HG03135 (cell line): ENCODE data around the gene KCNIP4.

Experiments
- ATAC-seq: cut with Tn5 transposase; IDR thresholded peaks from one replicate; pipeline ENCODE4 v1.9.1; 2021; ENCODE audit warnings: mild to moderate bottlenecking, moderate library complexity; ENCODE audit not compliant: unreplicated experiment

The KCNIP4 gene

DNA sequence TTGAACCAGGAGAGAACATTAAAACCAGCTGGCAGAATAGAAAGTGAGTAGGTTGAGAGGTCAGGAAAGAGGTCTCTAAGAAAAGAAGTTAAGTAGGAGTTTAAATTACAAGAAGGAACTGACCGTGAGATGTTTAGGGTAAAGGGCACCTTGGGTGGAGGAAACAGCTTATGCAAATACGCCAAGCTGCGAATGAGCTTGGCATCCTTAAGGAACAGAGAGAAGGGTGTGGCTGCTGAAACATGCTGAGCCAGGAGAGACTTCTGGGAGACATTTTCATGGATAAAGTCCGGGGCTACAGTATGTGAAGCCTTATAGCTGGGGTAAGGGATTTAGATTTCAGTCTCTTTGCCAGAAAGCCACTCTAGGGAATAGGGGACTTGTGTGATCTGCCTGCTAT lies 249.1 kb downstream of the KCNIP4 start:
- ATAC-seq, result no peak

DNA sequence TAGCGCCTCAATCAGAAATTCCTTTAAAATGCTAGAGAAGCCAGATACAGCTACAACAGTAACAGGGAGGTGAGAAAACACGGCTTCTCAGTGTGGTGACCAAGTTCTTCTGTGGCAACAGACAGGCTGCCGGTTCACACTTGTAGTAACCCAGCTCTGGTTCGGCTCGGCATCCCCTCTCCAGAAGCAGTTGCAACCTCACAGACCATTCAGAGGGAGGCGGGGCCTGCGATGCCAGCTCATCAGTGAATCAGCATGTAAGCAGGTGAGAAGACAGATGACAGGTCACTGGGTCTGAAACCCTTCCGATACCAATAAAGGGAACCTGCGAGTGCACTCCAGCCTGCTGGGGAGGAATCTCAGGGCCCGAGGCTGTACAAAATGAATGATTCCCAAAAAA lies 251.0 kb downstream of the KCNIP4 start:
- no peak for ATAC-seq

DNA sequence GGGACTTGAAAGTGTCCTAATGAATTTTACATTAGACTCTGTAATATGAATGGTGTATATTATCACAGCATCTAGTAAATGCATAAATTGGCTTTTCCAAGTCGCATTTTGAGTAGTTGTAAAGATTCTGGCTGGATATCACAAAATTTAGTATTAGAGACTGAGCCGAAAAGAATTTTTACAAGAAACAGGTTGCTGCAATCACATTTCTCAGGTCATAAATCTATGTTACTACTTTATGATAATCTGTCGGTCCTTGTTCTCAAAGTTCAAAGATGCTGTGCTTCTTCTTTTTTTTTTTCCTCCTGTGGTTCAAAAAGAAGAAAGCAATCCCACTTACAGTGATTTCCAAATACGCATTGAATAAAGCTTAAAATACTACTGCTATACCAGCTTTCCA lies 253.4 kb downstream of the KCNIP4 start:
- no peak for ATAC-seq

DNA sequence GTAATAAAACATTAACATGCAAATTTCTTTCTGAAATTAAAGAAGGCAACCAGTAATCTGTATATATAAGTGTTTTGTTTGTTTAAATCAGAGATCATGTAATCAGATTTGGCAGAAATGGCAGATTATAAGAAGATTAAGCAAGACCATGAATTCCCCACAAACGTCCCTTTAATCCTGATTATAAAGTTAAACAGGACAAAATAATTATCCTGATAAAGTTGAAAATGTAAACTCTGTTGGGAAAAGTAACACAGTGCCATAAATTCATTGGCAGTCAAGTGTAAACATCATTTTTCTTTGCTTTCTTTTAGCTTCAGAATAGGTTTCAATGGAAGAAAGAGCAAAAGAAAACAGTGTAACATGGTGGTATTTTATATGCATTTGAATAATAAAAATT lies 256.3 kb downstream of the KCNIP4 start:
- ATAC-seq, result no peak

DNA sequence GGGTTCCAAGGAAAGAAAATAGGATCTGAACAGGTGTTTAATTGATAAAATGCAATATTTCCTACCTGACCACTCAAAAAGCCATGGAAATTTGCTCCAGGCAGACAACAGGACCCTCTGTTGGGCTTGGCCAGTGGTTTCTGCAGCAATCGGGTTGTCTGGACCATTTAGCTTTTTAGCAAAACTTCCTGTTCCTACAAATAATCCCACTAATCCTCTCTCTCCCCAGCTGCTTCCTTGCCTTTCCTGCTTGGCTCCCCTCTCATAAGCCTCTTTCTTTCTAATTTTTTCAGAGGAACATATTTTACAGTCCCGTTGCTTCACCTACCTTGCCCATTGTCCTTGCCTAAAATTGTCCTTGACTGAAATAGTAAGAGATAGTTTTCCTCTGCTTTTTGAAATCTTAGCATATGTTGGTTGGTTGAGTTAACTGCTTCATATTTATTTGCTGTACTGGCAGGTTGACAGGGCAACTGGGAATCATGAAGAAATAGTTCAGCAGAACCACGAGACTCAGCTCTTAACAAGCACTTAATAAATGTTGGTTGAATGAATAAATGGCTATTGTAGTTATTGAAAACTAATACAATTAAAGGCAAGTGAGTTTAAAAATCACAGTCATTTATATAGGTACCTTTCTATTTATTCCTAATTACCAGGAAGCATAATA lies 259.8 kb downstream of the KCNIP4 start:
- no peak for ATAC-seq

DNA sequence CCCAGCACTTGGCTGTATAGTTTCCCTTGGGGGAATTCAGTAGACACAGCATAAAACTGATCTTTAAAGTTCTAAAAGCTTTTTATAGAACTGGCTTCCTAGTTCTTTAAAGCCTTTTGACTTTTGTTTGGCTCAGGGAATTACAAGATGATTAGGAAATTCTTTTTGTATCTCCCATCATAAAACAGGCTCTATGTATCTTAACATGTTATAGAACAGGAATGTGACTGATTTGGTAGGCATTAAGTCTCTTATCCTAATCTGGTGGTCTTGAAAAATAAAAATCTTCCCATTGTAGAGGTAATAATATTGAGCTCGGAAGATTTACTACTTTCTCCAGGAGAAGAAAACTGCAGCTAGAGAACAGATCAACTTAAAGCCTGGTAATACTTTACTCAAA lies 262.7 kb downstream of the KCNIP4 start:
- no peak for ATAC-seq

DNA sequence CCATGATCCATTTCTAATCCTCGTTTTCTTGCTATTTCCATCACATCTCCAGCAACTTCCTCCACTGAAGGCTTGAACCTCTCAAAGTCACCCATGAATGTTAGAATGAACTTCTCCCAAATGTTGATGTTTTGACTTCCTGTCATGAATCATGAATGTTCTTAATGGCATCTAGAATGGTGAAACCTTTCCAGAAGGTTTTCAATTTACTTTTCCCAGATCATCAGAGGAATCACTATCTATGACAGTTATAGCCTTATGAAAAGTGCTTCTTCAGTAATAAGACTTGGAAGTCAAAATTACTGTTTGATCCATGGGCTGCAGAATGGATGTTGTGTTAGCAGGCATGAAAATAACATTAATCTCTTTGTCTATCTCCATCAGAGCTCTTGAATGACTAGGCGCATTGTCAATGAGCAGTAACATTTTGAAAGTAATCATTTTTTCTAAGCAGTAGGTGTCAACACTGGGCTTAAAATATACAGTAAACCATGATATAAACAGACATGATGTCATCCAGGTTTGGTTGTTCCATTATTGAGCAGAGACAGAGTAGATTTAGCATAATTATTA lies 268.2 kb downstream of the KCNIP4 start:
- no peak for ATAC-seq

DNA sequence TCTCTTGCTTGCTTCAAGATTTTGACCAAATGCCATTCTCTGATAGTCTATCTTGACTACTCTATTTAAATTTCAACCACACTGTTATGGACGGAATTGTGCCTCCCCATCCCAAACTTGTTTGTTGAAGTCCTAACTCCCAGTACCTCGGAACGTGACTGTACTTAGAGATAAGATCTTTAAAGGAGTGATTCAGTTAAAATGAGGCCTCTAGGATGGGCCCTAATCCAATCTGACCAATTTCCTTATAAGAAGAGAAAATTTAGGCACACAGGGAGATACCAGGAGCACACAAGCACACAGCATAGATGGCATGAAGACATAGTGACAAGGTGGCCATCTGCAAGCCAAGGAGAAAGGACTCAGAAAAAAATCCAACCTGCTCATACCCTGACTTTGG lies 269.9 kb downstream of the KCNIP4 start:
- no peak for ATAC-seq

DNA sequence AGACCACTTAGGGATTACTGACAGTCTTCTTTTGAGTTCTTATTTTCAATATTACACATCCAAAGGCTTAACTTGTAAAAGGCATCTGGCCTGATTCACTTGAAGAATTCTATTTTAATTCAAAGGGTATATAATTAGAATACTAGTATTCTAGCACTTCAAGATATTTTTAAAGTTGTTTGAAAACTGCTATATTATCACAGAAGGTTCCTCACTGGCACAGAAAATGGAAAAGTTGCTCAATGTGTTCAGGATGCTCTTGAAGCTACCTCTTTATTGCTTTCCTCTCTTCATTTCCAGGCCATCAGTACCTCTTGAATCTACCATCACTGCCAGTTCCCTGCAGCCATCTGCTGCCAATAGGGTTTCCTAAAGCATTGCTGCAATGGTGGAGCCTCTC lies 271.4 kb downstream of the KCNIP4 start:
- ATAC-seq, result no peak

DNA sequence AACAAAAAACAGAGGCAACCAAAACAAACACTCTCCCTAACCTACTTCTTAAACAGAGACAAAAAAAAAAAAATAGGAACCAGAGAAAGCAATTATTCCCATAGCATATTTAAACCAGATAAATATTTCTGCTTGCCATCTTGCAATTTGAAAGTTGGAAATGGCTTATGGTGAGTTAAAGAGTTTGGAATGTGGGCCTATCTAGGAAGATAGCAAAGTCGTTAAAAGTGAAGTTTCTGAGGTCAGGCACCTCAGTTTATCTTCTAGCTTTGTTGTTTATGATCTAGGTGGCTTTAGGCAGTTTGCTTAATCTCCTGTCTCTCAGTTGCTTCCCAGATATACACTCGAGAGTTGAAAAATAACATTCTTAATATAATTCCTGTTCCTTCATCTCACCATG lies 284.2 kb downstream of the KCNIP4 start:
- no peak for ATAC-seq

DNA sequence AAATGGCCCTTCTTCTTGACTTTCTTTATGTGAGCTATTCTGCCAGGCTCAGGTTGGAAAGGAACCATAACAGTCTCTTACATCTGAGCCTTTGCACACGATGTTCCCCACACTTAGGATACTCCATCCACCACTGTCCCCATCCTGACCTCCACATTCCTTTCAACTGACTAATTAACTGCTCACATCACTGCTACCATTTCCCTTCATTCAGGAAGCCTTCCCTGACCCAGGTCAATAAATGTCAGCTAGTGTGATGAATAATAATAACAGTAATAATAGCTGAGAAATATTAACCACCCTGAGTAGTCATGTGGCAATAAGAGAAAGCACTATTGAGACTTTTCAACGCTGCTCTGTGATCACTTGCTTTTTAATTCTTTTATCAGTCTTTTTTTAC lies 291.7 kb downstream of the KCNIP4 start:
- no peak for ATAC-seq

DNA sequence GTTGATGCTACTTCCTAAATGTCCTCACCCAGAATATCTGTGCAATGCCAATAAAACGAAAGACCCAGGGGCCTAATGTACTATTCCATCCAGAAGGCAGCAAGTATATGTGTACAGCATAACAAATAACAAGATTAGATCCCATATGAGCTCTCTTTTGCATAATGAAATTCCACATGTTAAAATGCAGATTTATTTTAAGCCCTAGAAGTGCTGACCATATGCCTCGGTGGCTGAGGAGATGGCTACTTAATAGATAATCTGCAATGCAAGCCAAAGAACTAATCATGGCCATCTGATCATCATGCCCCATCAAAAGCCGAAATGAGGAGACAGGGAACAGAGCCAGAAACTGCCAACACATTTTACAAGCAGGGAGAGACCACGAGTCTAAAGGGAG lies 293.5 kb downstream of the KCNIP4 start:
- ATAC-seq, result no peak

DNA sequence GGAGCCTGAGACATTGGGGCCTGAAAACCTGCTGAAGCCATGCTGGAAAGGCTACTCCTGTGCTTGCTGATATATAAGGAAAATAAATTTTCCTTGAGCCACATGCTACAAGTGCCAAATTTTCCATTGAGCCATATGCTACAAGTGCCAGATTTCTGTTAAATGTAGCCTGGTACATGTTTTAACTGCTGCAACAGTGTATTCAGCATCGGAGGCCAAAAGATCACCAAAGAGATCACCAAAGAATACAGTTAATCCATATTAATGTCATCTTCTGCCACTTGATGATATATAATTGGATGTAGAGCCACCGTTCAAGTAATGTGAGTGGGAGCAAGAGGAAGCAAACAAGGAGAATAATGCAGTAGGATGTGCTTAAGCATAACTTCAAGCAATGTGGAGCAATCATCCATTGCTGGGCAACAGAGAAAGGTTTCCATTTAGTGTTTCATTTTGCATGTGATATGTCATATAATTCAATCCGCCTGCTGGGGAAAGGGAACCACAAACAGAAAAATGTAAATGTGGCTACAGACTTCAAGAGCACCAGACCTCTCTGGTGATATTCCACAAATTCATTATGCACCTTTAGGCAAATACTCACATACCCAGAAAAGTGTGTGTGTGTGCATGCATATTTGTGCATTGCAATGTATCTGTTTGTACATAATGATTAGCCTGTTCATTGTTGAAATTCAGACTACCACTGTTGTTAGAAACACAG lies 295.9 kb downstream of the KCNIP4 start:
- ATAC-seq, result no peak

DNA sequence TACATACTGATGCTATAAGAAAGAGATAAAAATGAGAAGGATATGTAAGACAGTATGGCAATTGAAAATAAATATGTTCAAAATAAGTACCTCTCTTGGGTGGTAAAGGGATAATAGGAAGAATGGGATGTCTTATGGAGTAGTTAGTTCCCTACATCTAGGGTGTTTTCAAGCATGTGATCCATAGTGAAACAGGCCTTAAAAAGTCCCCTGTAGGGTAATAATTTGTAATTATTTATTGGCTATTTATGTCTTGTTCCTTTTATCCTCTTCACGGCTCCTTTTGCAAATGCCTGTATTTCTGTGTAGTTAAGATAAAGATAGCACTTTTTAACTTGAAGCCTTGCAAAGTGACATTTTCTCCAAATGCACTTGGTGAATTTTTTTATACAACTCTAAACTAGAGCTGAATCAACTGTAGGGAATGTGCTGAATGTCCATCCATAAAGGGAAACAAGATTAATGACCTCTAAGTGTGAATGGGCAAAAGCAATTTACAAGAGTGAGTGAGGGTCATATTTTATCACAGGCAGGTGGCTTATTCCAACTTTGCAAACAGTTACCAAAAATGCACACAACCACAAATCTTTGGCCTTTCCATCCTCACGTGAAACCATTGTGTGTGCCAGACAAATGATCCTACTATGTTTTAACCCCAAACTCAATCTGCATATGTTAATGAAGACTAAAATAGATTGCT lies 299.0 kb downstream of the KCNIP4 start:
- ATAC-seq, result no peak

DNA sequence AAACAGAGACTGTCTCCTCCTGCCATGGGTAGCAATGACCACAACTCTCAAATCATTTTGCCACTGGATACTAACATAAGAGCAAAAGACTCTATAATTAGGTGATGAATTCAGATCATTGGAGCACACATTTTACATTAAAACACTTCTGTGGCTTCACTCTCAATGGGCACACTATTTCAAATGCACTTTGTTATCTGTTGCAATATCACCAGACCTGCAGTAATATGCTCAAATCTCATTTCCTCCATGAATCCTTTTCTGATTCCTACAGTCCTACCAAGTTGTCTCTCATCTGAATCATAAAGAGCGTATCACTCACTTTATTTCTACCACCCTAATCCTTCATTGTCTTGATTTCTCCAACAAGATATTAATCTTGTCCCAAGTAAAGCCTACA lies 302.8 kb downstream of the KCNIP4 start:
- ATAC-seq, result no peak

DNA sequence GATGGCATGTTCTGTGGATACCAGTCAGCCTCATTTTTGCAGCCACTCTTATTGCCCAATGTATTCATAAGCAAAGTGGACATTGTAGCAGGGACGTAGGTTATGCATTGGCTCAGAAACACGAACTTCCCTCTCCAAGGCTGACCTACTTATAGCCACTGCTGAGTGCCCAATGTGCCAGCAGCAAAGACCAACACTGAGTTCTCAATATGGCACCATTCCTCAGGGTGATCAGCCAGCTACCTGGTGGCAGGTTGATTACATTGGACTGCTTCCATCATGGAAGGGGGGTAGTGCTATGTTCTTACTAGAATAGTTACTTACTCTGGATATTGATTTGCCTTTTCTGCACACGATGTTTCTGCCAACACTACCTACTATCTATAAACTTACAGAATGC lies 306.9 kb downstream of the KCNIP4 start:
- no peak for ATAC-seq

DNA sequence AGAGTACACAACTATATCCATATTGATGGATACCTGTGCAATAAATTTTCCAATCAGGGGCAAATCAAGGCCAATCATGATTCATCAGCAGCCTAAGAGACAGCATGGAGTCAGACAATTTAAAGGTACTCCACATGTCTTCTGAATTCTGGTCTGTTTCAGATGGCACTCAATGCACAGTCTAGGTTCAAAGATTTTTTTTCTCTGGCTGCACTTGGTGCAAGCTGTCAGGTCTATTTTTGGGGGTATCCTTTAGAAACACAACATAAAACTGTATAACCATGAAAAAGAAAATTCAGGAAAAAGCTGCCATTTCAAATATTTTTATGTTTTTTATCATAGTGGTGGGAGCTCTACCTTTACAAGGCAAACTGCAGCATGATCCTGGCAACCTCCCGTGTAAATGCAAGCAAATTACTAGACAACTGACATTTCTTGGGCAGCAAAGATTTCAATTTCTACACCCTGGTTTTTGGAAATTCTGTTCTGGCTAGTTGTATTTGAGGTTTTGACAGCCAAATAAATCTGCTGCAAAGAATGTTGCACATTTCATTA lies 310.3 kb downstream of the KCNIP4 start:
- no peak for ATAC-seq

DNA sequence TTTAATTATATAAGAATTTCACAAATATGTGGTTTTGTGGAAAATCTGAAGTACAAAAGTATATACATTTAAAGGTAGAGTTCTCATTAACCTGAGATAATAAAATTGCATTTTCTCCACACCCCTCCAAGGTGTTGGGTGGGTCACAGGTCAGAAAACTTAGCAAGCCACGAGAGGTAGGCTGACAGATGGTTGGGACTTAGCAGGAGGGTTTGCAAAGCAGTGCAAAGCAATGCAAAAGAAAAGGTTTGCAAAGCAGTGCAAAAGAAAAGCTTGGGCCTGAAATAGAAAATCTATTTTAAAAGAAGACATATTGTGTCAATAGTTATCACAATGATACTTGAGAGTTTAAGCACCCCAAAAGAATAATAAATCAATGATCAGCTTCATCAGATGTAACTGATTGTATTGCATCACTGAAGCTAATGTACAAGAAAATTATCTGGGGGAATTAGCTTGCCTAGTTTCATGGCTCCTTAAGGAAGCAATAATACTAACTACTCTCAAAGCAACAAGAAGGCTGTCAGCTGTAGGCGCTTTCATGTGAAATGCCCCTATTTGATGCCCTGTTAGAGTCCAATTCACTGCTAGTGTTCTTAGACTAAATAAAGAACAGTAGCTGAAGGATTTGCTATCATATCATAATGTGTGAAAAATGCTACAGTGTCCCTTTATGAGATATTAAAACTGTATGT lies 319.5 kb downstream of the KCNIP4 start:
- no peak for ATAC-seq

DNA sequence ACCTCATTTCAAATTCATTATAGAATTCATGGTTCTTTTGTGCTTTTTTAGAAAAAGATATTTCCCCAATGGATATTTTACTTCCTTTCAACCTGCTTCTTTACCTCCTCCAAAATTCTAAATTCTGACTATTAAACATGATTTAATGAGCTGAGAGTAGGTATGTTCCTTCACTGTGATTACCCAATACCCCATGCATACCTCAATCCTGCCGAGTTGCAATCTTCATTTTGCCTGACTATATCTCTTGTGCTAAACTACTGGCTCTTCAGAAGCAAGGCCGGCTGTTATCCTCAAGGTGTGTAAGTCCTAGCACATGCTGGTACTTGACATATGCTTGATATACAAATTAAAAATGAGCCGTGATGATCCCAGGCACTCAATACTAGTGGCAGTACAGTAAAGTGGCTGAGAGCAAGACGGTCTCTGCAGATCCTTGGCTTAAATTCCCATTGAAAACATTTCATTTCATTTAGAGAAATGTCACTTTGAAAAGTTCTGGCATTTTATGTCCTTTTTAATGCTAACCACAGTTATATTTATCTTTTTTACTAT lies 320.4 kb downstream of the KCNIP4 start:
- ATAC-seq, result no peak

DNA sequence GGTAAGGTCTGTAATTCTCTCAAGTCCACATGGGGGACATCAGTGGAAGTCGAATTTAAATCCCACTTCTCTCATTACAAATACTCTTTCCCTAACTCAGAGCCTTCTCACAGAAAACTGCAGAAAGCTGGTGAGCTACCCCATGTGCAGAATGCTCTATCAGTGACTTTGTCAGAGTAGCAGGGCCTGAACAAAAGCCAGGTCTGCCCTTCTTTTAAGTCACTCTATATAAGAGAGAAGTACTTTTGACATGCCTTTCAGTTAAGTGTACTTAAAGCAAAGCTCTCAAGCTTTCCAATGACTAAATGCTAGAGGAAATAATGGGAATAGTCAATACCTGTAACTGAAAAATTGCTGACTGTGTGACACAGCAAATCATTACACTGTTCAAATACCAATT lies 323.1 kb downstream of the KCNIP4 start:
- no peak for ATAC-seq

DNA sequence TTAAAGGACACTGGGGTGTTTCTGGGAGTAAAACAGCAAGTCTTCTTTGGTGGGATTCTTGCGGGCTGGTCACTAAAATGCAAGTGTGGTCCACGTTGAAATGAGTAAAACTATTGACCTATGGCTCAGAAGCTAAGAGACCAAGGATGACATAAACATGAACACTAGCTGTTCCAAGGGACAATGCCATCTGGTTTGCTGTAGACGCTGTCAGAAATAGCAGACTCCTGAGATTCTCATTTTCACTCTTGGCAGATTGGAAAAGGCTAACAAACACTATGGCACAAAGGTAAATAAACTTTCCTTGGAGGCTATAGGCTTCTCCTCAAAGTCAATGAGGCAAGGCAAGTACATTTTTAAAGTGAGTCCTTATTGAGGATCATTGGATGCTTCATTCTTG lies 343.6 kb downstream of the KCNIP4 start:
- no peak for ATAC-seq
